Right ventricle myocardium superior (tissue), 1 donor: ENCODE measurements around the gene RHOT2. TPM values are rescaled to one million over a fixed set of nuclear protein-coding genes. Genes with fewer than 3 reads are reported as not detected.
"Not testable (repeated sequence)": the region's sequence is repeated elsewhere in the genome, so short reads cannot be mapped to it uniquely, and the experiment has no call there.

Source experiments
- ATAC-seq: fragments of 200-7000 bp; cut with Tn5 transposase; one replicate; pipeline ENCODE4 v1.9.1; 2020; ENCODE audit warnings: mild to moderate bottlenecking; ENCODE audit not compliant: poor library complexity
- DNase-seq: peaks from one replicate; pipeline ENCODE4 v3.0.0-alpha.2; 2020
- intact Hi-C: fragments of 100-400 bp; cut with DNase I; formaldehyde crosslinking; loops from one replicate; pipeline ENCODE4 v1.11.2; 2022
- total RNA-seq: library from RNA; stranded (reverse); fragmentation: NEBNext Ultra II Directional; extraction: Animal tissue kit (Norgen Biotek cat#: 25700); gene quantifications from one replicate; pipeline ENCODE4 v1.2.1, GENCODE V29; 2021
- donor health status: DM: no; HTN: yes; CAD: no; lungs with severe emphysema.

The RHOT2 gene
- total RNA-seq, 1 donor from 2014 or later = 81.9 TPM

DNA sequence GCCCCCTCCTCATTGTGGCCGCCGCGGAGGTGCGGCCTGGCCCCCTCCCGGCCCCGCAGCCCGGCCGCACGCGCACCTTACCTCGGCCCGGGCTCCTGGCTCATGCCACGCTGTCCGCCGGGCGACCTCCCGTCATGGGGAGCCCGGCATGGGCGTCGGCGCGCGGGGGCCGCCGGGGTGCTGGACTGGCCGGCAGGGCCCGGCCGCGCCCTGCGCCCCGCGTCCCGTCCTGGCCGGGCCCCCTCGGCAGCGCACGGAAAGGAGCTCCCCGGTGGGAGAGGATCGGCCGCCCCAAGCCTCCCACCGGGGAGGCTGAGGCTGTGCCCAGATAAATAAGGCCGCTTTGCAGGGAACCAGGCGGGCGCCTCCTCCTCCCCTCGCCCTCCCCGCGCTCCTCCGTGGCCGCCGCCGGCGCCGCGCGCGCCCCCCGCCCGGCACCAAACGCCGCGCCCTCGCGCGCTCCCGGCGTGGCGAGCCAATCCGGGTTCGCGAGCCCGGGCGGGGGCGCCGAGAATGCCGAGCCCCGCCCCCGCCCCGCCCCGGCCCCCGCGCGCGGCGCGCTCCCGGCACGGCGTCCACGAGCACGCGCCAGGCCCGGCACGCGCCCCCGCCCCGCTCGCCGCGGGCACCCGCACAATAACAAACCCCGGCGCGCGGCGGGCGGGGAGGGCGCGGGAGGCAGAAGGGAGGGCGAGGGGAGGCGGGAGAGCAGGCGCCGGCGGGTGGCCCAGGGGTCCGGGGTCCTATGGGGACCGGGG is 37.7 kb downstream of the RHOT2 start, which contains the start of gene FBXL16:
Gene FBXL16 (minus strand): TSS at position 371 of the 758 bp plus-strand sequence. CDS start 8,396 bp downstream, outside the sequence.
- no peak for DNase-seq
- intact Hi-C loops = no loop called here
- ATAC-seq = no peak

DNA sequence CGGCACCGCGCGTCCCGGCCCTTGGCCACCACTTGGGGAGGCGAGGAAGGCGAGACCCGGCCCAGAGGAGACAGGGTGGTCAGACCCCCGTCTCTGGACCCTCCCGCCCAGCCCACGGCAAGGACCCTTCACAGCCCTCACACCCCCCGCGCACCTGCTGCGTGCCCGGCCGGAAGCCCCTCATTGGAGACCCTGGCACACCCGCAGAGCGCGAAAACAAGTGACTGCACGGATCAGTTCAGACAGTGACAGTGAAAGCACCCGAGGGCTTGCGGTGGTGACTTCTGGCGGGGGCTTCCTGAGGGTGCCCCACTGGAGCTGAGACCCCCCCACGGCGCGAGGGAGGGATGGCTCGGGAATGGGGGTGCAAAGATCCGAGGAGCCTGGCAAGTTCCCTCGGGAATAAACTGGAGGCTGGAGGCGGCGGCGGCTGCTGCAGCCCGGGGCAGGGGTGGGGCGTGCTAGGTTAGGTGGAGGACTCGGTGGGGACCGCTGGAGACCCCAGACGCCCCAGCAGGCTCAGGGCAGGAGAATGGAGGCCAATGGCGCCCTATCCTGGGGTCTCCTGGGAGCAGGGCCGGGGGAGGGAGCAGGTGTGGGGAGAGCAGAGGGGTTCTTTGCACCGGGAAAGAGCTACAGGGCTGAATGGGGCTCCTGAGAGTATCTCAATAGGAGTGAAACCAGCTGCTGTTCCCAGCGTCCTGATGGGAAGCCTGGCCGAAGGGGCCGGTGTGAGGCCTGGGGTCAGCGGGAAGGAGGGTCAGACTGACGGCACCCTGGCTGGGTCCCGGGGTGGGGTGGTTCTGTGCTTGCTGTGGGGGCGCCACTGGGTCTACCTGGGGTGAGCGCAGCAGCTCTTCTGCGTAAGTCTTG is 38.5 kb downstream of the RHOT2 start:
- ATAC-seq = no peak
- DNase-seq = no peak
- intact Hi-C loops = no loop called here

DNA sequence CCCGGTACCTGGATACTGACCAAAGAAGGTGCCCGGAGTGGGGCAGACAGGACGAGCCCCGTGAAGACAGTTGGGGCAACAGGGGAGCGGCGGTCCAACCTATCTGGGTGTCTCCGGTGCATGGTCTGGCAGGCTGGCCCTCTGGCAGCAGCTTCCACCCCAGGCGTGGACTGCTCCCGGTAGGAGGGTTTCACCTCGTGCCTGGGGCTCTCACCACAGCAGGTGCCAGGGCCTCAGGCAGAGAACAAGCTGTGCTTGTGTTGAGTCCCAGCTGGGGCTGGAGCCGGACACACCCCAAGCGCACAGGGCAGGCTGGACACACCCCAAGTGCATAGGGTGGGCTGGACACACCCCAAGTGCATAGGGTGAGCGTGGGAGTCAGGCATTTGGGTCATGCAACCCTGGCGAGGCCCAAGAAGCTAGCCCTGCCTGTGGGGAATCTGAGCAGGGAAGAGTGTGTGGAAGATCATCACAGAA is 39.2 kb downstream of the RHOT2 start:
- intact Hi-C loops = no loop called here
- DNase-seq (no peak), ATAC-seq (no peak)

DNA sequence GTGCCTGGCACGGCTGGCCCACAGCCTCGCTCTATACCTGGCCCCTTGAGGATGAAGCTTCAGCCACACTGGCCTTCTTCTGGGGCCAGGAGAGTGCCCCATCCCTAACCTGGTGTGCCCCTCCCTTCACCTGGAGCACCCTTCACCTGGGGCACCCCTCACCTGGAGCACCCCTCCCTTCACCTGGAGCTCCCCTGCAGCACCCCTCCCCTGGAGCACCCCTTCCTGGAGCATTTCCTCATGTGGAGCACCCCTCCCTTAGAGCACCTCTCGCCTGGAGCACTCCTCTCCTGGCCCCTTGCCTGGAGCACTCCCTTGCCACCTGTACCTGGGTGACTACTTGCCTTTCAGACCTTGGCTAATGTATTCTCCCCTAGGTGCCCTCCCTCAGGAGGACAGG is 40.1 kb downstream of the RHOT2 start:
- no peak for DNase-seq
- intact Hi-C loops = no loop called here
- ATAC-seq = no peak

DNA sequence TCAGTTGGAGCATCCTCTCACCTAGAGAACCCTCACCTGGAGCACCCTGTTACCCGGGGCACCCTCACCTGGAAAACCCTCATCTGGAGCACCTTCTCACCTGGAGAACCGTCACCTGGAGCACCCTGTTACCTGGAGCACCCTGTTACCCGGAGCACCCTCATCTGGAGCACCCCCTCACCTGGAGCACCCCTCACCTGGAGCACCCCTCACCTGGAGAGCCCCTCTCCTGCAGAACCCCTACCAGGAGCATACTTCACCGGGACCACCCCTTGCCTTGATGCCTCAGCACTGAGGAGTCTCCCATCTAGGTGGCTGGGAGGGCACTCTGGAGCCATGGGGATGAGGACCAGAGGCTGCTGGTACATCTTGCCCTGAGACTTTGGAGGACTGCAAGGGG is 41.0 kb downstream of the RHOT2 start:
- ATAC-seq (no peak), DNase-seq (no peak)
- intact Hi-C loops = no loop called here

DNA sequence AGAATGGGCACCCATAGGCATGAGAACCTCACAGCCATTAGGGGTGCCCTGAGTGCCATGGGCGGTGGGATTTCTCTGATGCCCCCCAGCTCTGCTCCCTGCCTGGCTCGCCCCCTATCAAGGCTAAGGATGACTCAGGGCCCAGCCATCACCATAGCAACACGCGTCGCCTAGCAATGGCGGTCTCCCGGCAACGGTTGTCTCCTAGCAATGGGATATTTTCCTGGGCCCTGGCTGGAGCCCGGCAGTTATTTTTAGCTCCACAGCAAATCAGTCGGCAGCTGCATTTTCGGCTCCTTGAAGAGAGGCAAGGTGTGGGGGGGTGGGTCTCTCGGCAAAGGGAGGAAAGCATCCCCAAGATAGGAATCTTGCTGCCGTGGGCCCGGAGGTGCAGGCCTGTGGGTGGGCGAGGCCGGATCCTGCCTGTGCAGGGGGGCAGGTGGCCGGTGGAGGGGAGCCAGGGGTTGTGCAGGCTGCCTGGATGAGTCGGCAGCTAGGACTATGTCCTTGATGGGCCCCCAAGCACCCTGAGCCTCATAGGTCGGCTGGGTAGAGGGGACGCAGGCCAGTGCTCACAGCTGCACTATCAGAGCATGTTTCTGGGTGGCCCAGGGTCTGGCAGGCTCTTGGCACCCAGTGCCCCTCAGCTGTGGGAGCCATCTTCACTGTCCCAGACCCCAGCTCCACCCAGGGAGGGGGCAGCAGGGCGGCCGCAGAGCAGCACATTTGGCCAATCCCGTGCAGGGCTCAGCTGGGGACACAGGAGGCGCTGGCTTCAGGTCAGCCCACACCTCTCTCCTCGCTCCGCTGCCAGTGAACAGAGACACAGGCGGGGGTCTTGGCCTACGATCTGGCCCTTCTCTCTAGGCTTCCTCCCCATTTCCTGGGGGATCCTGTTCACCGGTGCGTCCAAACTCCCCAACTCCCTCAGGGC is 41.9 kb downstream of the RHOT2 start:
- DNase-seq (no peak), ATAC-seq (no peak)
- intact Hi-C loops = loop anchor here (5.0 kb wide), 1 partner anchor 347 kb away; no protein-coding TSS in a partner anchor

DNA sequence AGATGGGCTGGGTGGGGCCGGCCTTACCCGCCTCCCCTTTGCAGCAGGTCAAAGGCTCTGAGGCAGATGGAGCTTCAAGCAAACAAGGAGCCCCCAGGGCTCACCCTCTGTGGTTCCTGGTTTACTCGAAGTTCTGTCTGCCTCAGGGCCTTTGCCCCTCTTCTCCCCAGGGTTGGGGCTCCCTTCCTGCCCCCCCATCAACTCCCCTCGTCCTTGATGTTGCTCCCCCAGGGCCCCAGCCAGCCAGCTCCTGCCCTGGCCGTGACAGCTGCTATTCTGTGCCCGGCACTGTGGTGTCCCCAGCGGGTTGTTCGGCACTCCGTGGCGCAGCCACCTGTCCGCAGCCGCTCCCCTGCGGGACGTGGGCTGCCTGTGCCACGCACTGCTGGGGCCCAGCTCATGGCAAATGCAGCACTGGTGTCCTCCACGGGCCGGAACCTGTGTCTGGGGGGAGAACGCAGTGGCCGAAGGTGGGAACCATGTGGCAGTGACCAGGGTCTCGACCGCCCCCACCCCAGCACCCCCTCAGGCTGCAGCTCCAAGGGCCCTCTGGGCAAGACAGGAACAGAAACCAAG is 42.7 kb downstream of the RHOT2 start:
- intact Hi-C loops = loop anchor here (5.0 kb wide), 1 partner anchor 347 kb away; no protein-coding TSS in a partner anchor
- no peak for ATAC-seq
- no peak for DNase-seq

DNA sequence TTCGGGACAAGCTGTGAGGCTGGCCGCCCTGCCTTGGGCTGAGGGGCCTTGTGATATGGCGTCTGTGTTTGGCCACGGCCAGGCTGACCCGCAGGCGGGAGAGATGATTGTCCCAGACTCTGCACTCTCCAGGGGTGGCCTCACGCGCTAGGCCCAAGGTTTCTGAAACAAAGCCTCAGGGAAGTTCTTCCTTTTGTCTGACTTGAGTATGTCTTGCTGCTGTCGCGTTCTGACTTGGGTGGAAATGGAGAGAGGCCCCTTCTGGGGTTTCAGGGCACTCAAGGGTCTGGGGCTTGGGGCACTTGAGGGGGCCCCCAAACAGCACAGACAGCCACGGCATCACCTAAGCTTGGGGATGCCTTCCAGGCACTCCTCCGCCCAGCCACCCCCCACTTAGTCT is 43.2 kb downstream of the RHOT2 start:
- no peak for DNase-seq
- ATAC-seq = no peak
- intact Hi-C loops = loop anchor here (5.0 kb wide), 1 partner anchor 346 kb away; no protein-coding TSS in a partner anchor

DNA sequence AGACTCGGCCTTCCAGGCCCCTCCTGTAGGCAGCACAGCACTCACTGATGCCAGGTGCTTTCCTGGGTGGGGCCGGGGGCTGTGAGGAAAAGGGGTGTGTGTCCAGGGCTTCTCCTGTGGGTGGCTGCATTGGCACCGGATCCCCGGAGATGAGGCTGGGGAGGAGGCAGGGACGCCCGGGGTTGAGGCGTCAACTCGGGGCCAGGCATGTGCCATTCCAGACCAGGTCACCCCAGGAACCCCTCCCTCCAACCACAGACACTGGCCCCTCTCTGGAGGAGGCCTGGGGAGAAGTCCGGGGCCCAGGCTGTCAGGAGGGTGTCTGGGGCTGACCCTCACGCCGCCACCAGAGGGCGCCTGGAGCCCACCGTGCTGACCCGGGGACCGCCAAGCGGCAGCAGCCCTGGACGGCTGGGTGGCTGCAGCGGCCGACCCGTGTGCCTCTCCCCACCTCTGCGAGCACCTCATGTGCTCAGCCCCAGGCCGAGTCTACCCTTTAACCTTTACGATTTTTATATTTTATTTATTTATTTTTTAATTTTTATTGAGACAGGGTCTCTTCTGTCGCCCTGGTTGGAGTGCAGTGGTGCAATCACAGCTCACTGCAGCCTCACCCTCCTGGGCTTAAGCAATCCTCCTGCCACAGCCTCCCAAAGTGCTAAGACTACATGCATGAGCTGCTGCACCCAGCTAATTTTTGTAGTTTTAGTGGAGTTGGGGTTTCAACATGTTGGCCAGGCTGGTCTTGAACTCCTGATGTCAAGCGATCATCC is 43.8 kb downstream of the RHOT2 start:
- intact Hi-C loops = loop anchor here (5.0 kb wide), 1 partner anchor 346 kb away; no protein-coding TSS in a partner anchor
- ATAC-seq (peak; percentile 74), DNase-seq (peak; percentile 88)

DNA sequence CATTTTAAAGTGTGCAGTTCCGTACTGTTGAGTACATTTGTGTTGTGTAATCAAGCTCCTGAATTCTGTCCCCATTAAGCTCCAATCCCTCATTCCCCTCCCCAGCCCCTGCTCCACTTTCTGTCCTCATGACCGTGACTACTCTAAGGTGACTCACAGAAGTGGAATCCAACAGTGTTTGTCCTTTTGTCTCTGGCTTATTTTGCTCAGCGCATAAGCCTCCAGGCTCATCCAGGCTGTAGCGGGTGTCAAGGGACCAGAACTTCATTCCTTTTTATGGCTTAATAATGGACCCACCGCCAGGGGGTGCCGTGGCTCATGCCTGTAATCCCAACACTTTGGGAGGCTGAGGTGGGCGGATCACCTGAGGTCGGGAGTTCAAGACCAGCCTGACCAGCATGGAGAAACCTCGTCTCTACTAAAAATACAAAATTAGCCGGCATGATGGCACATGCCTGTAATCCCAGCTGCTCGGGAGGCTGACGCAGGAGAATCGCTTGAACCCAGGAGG is 44.9 kb downstream of the RHOT2 start:
- intact Hi-C loops = loop anchor here (5.0 kb wide), 1 partner anchor 345 kb away; no protein-coding TSS in a partner anchor
- DNase-seq, ATAC-seq: not testable (repeated sequence)

DNA sequence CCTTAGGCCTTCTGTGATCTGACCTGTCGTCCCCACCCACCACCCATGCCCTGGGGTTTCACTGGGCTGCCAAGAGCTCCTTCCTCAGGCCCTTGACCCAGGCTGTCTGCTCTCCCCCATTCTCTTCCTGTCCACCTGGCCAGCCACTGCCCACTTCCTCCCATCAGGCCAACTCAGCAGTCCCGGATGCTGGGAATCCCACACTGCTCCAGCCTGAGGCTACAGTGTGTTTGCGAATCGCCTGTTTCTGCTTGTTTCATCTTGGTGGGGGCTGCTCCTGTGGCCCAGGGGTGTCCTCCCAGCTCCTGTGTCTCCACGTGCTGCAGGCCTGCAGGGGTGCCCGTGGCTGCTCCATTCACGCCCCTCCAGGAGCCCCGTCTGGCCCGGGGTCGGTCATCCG is 46.1 kb downstream of the RHOT2 start:
- DNase-seq (no peak), ATAC-seq (no peak)
- intact Hi-C loops = loop anchor here (2.0 to 5.0 kb wide), 2 partner anchors 71 to 343 kb away; no protein-coding TSS in a partner anchor

DNA sequence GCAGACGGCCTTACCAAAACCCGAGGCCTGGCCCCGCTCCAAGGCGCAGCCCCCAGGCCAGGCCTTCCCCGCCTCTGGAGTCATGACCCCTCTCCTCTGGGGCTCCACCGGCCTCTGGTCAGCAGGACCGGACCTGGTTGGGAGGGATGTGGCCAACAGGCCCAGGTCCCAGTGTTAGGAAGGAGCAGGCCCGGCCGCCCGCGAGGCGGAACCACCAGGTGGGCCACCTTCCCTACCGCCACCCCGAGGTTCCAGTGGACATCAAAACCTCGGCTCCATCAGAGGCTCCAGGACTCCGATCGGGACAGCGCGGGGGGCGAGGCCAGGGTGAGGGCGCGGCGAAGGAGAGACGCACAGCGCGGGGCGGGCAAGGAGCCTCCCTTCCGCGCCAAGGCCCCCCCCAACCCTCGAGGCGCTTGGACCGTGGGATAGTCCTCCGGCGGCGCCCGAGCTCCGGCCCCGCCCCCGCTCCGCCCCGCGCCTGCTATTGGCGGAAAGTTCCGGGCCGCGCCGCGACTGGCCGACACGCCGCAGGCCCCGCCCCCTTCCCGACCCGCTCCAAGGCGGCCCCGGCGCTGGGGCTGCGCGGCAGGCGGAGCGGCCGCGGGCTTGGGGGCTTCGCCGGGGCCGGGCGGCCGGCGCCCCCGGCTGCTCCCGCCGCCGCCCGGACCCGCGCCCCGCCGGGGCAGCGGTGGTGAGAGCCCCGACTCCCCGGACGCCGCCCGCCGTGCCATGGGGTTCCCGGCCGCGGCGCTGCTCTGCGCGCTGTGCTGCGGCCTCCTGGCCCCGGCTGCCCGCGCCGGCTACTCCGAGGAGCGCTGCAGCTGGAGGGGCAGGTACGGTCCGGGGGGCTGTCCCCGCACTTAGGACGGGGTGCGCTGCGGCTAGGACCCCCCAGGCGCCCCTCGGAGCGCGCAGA is 46.9 kb downstream of the RHOT2 start, which contains the start of gene METRN:
Gene METRN (plus strand): TSS at position 561 of the 919 bp plus-strand sequence. CDS start 172 bp downstream, at position 733.
- ATAC-seq (peak; percentile 94), DNase-seq (peak; percentile 96)
- intact Hi-C loops = loop anchor here (2.0 to 5.0 kb wide), 2 partner anchors 70 to 342 kb away; no protein-coding TSS in a partner anchor

DNA sequence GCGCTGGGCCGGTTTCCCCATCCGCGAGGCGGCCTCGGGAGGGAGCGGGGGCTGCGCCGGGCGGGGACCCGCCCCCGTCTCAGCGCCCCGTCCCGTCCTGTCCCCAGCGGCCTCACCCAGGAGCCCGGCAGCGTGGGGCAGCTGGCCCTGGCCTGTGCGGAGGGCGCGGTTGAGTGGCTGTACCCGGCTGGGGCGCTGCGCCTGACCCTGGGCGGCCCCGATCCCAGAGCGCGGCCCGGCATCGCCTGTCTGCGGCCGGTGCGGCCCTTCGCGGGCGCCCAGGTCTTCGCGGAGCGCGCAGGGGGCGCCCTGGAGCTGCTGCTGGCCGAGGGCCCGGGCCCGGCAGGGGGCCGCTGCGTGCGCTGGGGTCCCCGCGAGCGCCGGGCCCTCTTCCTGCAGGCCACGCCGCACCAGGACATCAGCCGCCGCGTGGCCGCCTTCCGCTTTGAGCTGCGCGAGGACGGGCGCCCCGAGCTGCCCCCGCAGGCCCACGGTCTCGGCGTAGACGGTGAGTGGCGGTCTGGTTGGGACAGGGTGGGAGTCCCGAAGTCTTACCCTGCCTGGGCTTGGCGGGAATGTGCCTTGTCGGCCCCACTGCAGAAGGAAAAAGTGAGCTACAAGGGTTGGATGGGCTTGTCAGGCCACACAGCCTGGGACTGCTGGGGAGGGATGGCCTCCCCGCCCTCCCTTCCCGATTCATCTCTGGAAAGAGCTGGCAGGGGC is 47.7 kb downstream of the RHOT2 start:
- intact Hi-C loops = loop anchor here (2.0 kb wide), 1 partner anchor 69 kb away; no protein-coding TSS in a partner anchor
- DNase-seq = no peak
- no peak for ATAC-seq

DNA sequence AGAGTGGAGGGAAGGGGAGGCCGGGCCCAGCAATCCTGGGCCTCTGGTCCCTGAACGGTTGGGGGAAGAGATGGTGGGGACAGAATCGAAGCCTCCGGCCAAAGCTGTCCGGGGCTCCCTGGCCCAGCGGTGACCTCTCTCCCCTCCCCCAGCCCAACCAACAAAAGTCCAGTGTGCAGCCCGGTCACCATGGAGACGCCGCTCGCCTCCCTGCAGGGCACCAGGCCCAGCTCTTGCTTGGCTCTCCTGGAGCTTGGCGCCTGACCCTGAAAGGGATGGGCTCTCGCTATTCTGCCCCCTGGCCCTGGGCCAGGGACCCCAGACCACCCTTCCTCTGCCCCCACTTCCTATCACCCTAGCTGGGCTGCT is 48.3 kb downstream of the RHOT2 start:
- DNase-seq = no peak
- intact Hi-C loops = no loop called here

DNA sequence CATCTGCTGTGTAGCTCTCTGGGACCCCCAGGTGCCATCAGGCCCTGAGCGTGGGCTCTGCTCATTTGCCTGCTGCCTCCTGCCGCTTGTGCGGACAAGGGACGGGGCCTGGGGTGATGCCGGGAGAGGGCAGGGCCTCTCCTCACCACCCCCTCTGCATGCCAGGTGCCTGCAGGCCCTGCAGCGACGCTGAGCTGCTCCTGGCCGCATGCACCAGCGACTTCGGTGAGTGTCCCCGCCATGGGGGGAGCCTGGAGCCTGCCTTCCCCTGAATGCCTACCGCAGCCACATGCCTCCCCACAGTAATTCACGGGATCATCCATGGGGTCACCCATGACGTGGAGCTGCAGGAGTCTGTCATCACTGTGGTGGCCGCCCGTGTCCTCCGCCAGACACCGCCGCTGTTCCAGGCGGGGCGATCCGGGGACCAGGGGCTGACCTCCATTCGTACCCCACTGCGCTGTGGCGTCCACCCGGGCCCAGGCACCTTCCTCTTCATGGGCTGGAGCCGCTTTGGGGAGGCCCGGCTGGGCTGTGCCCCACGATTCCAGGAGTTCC is 48.9 kb downstream of the RHOT2 start:
- intact Hi-C loops = no loop called here
- DNase-seq = no peak
- ATAC-seq = no peak

More for the DNA sequence above, 48.3 kb downstream of the RHOT2 start:
- ATAC-seq = no peak
